Skeletal muscle cell (primary cell): ENCODE measurements around the gene SFMBT2.
A peak's percentile ranks its signal among the peaks of the same experiment; 100 is the strongest.
"Not testable (repeated sequence)": the region's sequence is repeated elsewhere in the genome, so short reads cannot be mapped to it uniquely, and the experiment has no call there.

Experiments used
- DNase-seq: peaks from one replicate; pipeline ENCODE4 v3.0.0-alpha.2; 2010; ENCODE audit warnings: low read depth
- H3K4me3 ChIP-seq: 2 replicates; pipeline ENCODE4 v1.5.1; 2011; ENCODE audit warnings: low read depth, mild to moderate bottlenecking, control low read depth, low read length, moderate library complexity

The SFMBT2 gene

DNA sequence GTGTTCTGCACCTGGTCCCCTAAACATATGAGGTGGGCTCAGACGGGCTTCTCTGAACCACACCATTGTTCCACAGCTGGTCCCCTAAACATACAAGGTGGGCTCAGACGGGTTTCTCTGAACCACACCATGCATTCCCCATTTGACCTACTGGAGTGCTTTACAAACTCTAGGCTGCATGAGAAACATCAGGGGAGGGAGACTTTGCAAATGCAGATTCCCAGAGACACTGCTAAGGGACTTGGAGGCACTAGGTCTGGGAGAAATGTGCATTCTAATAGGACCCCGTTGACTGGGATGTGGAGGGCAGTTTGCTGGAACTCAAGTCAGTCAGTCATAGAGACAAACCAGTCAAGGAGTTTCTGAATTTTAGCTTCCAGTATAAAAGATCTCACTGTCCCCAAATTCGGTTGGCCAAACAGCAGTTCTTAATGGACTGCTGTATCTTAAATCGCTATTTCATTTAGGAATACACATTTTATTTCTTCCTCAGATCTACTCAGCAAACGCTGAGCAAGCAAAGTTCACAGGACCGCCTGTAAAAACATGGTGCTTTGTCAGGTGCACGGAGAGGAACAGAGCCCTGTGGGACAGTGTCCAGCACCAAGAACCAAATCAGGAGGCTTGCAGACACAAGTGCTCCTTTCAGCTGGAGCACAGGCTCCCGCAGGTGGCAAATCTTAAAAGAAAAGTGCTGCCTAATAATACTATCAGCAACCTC is 198.8 kb downstream of the SFMBT2 start:
- DNase-seq, result no peak

DNA sequence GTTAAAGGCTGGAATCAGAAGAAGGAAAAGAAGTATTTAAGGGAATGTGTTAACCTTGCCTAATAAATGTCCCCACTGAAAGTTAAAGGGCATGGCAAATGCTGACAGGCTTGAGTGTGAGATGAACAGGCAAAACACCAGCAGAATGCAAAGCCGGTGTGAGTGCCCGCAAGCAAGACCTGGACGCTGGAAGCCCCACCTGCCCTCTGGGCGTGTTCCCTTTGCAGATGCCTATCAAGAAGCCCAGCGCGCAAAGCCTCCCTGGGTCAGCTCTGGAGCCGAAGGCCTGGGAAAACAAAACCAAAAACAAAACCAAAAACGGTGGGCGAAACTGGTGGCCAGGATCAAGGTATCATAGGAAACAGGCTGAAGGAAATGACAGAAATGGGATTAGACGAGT is 200.3 kb downstream of the SFMBT2 start:
- no peak overlapping the region for H3K4me3 ChIP-seq
- DNase-seq, result no peak

More for the DNA sequence above, 198.8 kb downstream of the SFMBT2 start:
- H3K4me3 ChIP-seq, result no peak overlapping the region

DNA sequence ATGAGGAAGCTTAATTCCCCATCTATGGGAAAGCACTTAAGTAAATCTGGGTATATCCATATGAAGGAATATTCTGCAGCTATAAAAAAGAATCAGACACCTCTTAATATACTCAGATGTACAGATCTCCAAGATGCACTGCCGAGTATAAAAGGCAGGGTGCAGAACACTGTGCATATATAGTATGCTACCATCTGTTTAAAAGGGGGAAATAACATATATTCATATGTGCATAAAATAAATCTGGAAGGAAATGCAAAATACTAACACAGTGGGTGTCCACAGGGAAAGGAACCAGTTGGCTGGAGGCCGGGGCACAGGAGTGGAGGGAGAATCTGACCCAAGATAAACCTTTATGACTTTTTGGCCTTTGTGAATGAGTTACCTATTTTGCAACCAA is 201.4 kb downstream of the SFMBT2 start:
- no peak for DNase-seq
- H3K4me3 ChIP-seq, result no peak overlapping the region

DNA sequence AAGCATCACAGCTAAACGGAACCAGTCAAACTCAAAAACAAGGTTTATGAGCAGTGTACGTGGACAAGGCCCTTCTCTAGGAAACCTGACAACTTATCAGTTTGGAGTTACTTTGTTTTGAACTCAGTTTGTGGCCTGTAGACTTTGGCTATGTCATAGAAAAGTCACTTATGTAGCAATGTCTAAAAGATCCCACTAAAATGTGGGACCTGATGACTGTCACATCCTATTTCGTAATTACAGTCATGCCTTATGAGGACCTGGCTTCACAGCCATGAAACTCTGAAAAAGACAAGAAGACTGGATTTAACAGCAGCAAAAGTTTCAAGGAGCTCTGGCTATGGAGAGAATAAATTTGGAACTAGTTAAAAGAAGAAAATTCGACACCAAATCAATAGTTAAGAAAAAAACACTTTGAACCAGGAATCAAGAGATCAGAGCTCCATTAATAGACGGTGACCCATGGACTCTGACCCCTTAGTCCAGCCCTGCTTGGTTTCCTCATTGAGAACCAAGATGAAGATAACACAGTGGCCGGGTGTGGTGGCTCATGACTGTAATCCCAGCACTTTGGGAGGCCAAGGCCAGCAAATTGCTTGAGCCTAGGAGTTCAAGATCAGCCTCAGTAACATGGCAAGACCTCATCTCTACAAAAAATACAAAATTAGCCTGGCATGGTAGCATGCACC is 204.3 kb downstream of the SFMBT2 start:
- no peak for DNase-seq

DNA sequence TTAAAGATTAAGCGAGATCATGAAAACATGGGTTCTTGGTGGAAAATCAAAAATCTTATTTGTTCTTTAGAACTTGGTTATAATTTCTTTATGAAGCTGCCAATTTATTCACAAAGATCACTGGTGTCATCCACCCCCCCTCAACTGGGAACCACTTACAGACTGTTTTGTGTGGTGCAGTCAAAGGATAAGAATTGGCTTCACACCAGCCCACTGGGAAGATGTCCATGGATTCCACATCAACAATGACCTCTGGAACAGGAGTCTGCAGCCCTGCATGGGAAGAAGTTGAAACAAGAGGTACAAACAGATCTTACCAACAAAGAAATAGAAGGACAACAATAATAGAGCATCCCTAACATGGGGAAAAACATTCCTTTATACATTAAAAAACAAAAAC is 205.2 kb downstream of the SFMBT2 start:
- no peak overlapping the region for H3K4me3 ChIP-seq
- no peak for DNase-seq

More for the DNA sequence above, 204.3 kb downstream of the SFMBT2 start:
- no peak overlapping the region for H3K4me3 ChIP-seq

DNA sequence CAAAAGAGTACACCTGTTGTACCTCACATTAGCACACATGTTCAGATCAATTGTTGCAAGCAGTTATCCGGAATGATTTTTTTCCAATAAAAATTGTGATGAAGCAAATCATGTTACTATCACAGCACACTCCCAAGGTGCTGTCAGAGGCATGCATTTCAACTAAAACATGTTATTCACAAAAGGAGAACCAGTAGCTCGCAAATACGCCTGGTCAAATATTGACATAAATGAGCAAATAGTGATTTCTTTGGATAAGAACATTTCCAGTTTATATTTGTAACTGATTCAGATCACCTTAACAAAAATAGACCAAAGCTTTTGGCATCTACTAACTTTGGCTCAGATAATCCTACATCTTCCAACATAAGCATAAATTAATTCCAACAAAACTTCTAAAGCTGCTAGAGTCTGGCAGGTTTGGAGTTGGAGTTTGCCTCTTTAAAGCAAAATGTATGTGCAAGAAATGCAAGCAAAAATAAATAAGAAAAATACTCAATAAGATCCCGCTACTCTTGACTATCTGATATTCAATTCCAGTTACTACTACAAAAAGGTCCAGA is 208.0 kb downstream of the SFMBT2 start:
- H3K4me3 ChIP-seq, result no peak overlapping the region
- DNase-seq, result no peak

DNA sequence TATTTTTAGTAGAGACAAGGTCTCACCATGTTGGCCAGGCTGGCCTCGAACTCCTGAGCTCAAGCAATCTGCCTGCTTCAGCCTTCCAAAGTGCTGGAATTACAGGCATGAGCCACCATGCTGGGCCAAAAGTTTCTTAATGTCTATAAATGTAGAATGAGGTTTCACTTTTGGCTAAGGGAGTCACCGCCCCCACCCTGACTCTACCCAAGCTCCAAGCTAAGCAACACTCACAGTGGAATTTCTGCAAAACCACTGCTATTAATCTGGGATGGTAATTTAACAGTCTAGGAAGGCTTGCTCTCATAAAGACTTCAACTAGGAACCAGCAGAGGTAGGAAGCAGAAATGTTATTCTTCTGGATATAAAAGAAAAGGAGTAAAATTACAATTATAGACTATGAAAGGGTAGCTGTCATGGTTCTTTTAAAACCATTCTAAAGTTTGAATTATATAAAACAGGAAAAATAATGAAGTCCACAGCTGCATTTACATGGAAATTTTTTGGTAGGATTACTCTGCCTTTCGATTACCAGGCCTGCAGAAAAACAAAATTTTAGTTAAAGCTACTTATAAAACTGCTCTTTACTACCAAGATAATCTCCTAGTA is 211.6 kb downstream of the SFMBT2 start:
- H3K4me3 ChIP-seq, result no peak overlapping the region
- DNase-seq, result peak; percentile 4

DNA sequence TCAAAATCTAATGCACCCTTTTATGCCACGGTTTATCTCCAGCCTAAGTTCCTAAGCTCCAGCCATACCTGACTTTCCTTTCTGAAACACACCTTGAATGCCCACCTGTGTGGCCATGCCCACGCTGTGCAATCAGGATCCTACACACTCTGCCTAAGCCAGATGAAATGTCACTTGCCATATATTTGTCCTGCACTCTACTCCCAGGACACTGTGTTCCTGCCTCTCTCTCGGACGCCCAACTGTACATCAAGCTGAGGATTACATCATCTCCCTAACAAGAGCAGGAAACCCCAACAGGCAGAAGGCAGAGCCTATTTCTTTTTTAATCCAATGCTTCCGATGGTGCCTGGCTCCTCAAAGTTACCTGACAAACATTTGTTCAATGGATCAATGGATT is 214.6 kb downstream of the SFMBT2 start:
- no peak overlapping the region for H3K4me3 ChIP-seq
- no peak for DNase-seq

DNA sequence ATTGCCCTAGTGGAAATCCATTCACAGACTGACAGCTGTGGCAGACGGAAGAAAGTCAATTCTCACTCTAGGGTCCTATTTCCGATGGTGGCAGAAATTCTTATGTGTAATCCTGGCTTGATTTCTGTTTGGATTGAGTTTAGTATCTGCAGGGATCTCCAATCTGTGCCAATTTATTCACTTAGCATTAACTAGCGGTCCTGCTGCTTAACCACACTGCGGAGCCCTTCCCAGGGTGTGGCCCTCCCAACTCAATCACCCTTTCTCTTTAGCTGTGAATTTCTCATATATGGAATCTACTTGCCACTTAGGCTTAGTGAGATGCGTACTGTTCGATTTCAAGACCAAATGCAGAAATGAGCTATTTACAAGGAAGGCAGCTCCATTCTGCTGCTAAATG is 215.7 kb downstream of the SFMBT2 start:
- no peak overlapping the region for H3K4me3 ChIP-seq
- DNase-seq, result no peak

DNA sequence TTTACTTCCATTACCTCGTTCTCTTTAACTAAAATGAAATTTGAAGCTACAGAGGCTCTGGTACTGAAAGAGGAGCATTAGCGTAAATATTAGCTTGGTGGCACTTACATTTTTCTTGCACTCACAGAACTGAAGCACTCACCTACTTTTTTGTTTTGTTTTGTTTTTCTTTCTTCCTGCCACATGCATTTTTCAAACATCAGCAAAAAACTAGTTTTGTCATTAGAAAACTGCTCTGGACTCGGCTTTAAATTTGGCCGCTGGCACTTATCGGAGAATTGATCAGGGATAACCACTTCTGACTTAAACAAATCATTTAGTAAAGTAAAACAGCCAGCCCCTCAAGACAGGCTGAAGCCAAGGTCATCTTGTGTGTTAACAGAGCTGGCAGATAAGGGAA is 216.3 kb downstream of the SFMBT2 start:
- no peak overlapping the region for H3K4me3 ChIP-seq
- no peak for DNase-seq

DNA sequence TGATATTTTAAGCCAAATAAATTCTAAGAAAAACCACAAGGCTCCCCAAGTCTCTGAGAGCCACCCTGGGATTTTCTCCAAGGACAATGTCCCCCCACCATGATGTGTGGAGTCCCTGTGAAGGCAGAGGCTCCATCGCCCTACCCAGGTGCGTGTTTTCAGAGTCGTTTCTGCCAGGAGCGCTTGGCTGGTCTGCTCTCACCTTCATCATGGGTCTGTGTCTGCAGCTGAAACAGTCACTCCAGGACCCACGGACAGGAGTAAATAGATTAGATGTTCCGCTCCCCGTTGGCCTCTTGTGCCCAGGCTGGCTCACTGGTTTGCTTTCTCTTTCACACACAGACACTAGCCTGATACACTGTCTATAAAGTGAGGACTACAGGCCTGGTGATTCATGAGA is 217.5 kb downstream of the SFMBT2 start:
- no peak for DNase-seq
- H3K4me3 ChIP-seq, result no peak overlapping the region

DNA sequence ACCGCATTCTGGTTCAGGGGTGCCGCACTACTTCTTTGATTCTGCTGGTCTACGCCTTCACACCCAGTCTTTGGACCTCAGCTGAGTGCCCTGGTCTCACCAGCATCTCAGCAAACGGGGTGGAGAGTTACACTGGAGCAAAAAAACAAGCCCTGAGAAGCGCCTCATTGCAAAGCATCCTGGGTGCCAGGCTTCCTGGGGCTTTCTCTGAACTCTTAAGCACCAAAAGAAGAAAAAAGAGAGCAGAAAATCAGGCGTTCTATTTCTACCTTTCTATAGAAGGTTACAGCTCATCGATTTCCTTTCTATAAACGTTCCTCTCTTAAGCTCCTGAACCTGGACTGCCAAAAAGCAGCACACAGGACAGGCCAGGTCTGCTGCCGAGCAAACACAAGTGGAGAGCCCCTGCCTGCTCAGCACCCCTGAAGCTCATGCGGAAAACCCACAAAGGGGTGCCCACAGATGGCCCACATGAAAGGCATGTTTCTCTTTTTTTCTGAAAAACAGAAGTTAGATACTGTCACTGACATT is 217.9 kb downstream of the SFMBT2 start:
- no peak for DNase-seq
- no peak overlapping the region for H3K4me3 ChIP-seq

DNA sequence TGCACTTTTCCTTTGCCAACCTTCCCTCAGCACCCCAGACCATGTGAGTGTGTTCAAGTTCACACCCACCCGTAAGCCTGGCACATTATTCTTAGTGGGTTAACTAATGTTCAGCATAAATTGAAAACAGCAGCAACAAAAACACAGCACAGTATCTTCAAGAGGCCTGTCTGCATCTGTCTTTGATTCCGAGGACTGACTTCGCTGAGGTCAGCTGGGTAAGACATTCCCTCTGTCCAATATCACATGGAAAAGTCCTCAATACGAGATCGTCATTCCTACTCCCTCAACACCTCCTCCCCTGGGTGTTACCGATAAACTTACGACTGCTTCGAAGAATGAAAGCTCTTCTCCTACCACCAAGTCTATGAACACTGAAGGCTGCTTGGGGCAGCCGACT is 218.8 kb downstream of the SFMBT2 start:
- no peak overlapping the region for H3K4me3 ChIP-seq
- no peak for DNase-seq

DNA sequence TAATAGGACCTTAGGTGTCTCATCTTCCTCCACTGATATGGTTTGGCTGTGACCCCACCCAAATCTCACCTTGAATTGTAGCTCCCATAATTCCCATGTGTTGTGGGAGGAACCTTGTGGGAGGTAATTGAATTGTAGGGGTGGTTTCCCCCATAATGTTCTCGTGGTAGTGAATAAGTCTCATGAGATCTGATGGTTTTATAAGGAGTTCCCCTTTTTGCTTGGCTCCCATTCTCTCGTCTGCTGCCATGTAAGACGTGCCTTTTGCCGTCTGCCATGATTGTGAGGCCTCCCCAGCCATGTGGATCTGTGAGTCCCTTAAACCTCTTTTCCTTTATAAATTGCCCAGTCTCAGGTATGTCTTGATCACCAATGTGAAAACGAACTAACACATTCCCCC is 220.1 kb downstream of the SFMBT2 start:
- not testable (repeated sequence) for H3K4me3 ChIP-seq, DNase-seq

DNA sequence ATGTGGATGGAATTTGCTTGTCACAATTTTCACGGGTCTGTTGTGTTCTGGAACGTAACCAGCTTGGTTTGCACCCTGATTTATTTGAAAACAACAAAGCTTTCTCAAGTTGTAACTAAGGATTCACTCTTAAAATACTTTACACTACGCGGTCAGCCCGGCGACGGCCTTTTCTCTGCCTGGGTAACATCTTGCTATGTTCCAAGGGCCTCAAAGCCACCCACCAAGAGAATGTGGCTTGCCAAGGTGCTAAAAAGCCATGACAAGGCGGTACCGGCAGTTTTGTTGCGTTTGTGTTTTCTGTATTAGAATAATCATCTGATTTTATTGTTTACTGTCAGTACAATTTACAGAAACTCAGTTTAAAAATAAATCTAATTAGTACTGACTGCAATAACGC is 220.9 kb downstream of the SFMBT2 start:
- DNase-seq, result no peak
- H3K4me3 ChIP-seq, result no peak overlapping the region

DNA sequence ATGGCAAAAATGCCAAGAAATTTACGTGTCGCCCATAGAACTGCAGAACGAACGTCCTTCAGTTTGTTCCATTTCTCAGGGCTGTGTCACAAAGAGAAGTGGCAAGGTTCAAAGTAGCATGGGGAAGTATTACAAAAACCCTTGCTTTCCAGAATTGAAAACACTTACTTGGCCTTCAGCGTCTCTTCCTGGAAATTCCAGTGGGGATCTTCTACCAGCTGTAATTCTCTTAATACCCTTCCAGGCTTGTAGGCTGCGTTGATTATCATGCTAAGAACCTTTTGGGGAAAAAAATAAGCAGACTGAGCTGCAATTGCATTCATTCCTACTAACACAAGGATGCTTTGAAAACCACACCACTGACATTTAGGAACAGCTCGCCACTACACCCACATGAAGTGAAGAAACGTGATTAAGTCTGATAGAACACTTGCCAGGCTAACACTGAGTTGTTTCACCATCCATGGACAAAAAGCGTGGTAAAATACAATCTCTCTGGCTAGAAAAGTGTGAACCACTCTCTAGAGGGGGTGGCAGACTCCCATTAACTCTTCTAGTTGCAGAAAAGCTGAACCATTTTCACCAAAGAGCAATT is 222.3 kb downstream of the SFMBT2 start:
- H3K4me3 ChIP-seq, result no peak overlapping the region
- no peak for DNase-seq

DNA sequence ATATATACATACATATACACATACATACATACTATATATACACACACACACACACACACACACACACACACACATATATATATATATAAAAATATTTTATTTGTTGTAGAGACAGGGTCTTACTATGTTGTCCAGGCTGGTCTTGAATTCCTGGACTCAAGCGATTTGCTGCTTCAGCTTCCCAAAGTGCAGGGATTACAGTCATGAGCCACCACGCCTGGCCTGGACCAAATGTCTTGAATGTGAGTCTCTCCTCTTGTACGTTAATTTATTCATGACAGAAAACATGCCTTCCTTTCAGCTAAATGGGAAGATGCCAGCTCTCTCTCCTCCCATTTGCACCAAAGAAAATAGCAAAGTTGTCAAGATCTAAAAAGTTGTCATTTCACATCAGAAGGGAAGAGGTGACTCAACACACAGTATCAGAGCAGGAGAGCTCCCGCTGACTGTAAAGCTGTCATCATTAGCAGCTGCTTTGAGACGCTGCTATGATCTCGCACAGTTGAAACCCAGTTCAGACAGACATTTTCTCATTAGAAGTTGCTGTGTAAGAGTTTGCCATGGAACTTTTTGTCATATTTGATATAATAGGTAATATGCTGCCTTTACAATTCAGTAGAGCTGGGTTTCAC is 224.3 kb downstream of the SFMBT2 start:
- DNase-seq, result peak; percentile 11
- no peak overlapping the region for H3K4me3 ChIP-seq

DNA sequence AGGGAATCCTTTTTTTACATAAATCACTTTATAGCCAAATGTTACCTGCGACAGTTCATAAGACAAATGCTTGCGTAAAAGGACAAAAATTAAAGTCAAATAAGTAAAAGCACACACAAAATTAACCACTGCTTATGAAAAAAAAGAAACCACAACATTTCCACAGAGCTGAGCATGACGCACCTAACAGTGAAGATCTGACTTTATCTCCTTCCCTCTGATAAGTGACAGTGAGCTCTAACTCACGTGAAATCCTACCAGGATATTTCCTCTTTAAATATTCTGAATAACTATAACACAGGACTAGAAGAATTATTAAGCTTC is 225.5 kb downstream of the SFMBT2 start:
- no peak for DNase-seq
- no peak overlapping the region for H3K4me3 ChIP-seq

DNA sequence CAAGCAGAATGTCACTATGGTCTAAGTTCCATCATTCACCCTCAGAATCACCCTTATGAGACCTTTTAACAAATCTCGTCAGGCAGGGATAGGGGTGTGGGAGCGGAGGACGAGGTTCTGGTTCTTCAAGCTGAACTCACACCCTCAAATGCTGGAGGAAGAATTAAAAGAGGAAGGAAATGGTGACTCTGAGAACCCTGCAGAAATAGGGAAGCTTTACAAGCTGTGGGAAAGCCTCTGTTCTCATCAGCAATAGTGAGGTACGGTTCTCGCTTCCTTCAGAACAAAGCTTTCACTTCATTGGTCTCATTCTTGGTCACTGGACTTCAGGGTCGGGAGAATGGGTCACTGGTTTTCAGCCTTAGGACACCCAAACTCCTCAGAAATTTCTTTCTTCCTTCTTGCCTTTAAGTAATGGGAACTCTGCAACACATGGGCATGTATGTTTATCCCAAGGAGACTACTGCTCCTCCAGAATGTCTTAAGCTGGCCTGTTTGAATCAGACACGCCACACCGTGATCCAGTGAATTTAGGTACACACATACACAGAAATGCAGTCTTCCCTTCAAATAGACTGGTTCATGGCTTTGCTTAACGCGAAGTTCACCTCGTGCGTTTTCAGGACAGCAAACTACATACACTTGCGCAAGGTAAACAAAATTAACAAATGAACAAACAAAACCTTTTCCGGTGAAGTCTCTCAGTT is 226.0 kb downstream of the SFMBT2 start:
- DNase-seq, result no peak
- no peak overlapping the region for H3K4me3 ChIP-seq
